ENCODE results near the gene RLN1.
"Not testable (repeated sequence)": the region's sequence is repeated elsewhere in the genome, so short reads cannot be mapped to it uniquely, and the experiment has no call there.

Gene RLN1, protein sequence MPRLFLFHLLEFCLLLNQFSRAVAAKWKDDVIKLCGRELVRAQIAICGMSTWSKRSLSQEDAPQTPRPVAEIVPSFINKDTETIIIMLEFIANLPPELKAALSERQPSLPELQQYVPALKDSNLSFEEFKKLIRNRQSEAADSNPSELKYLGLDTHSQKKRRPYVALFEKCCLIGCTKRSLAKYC

GRCh38 chr9:5338992-5339981 lies at the start of gene RLN1:
TSS of gene RLN1 (minus strand) at chr9:5339876. CDS start at chr9:5339746, 130 bp downstream.
- Mint-ChIP-seq H3K27ac (peak within 1 kb of the TSS; percentile 62), H3K4me1 (ENCODE audit: low read depth) (peaks cover 26% of the 10 kb centered on the region), H3K4me3 (peak within 1 kb of the TSS; percentile 70)
- DNase-seq, result peak; percentile 69
- H3K36me3 Mint-ChIP-seq (ENCODE audit: low read depth); H3K9me3 Mint-ChIP-seq; H3K27me3 Mint-ChIP-seq: not testable (repeated sequence)

GRCh38 chr9:5389109-5389732 lies 49.5 kb upstream of the RLN1 start:
- no peaks in the 10 kb centered on the region for H3K36me3 Mint-ChIP-seq (ENCODE audit: low read depth)
- DNase-seq, result no peak
- H3K4me3 Mint-ChIP-seq, result no peak overlapping the region
- H3K9me3 Mint-ChIP-seq, result no peaks in the 10 kb centered on the region
- H3K4me1 Mint-ChIP-seq (ENCODE audit: low read depth), result peaks cover 27% of the 10 kb centered on the region
- no peaks in the 10 kb centered on the region for H3K27me3 Mint-ChIP-seq
- no peak overlapping the region for H3K27ac Mint-ChIP-seq

DNA sequence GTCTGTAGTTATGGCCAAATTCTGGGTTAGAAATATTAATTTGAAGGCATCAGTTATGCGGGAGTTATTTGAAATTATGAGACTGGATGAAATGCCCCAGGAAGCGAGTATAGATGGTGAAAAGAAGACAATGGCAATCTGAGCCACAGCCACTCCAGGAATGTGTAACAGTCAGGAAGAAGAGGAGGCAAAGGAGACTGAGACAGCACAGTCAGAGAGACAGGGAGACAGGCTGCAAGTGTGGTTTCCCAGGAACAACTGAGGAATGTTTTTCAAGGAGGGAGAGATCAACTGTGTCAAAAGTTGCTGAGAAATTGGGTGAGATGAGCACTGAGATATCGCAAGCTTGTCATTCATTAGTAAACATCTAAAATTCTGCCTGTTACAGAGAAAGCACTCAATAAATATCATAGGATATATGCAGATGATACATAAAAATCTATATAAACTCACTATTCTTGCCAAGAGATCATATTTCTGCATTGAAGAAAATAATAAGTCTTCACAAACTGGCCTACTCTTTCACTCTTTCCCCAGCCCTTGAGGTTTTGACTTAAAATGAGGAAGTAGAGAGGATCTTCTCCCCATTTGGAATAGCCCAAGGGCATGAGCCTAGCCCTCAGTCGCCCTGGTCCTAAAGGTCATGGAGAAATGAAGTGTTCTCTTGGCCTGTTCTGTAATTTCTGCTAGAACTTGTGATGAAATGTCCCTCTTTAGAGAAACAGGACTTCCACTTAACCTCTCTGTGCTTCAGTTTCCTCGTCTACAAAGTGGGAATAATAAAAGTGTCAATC lies 48.5 kb upstream of the RLN1 start:
- no peaks in the 10 kb centered on the region for H3K9me3 Mint-ChIP-seq
- no peaks in the 10 kb centered on the region for H3K27me3 Mint-ChIP-seq
- H3K4me3 Mint-ChIP-seq, result no peak overlapping the region
- H3K27ac Mint-ChIP-seq, result no peak overlapping the region
- H3K36me3 Mint-ChIP-seq (ENCODE audit: low read depth), result no peaks in the 10 kb centered on the region
- no peak for DNase-seq
- peaks cover 26% of the 10 kb centered on the region for H3K4me1 Mint-ChIP-seq (ENCODE audit: low read depth)

- Mint-ChIP-seq H3K27ac (peak overlapping the region; percentile 3), H3K4me1 (ENCODE audit: low read depth) (peaks cover 20% of the 10 kb centered on the region), H3K27me3 (no peaks in the 10 kb centered on the region), H3K4me3 (no peak overlapping the region), H3K9me3 (no peaks in the 10 kb centered on the region), H3K36me3 (ENCODE audit: low read depth) (peaks cover 20% of the 10 kb centered on the region)
- DNase-seq, result no peak
Observed at GRCh38 chr9:5384436-5384835, 44.8 kb upstream of the RLN1 start.

DNA sequence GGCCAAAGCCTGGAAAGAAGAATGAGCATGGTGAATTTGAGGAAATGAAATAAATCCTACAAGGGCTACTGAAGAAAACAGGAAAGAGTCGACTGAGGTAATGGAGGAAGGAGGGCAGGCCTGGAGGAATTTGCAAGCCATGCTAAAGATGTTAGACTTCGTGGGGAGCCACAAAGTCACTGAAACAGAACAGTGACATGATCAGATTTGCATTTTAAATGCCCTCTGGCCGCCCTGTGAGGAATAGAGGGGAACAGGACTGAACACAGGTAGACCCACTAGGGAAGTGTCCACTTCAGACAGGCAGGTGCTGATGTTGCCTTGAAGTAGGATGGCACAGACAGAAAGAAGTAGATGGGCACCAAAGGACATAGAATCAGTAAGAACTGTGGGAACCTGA lies 42.8 kb upstream of the RLN1 start:
- Mint-ChIP-seq H3K27me3 (no peaks in the 10 kb centered on the region), H3K27ac (no peak overlapping the region), H3K4me3 (no peak overlapping the region), H3K36me3 (ENCODE audit: low read depth) (peaks cover 20% of the 10 kb centered on the region), H3K4me1 (ENCODE audit: low read depth) (peaks cover 9% of the 10 kb centered on the region), H3K9me3 (no peaks in the 10 kb centered on the region)
- no peak for DNase-seq

DNA sequence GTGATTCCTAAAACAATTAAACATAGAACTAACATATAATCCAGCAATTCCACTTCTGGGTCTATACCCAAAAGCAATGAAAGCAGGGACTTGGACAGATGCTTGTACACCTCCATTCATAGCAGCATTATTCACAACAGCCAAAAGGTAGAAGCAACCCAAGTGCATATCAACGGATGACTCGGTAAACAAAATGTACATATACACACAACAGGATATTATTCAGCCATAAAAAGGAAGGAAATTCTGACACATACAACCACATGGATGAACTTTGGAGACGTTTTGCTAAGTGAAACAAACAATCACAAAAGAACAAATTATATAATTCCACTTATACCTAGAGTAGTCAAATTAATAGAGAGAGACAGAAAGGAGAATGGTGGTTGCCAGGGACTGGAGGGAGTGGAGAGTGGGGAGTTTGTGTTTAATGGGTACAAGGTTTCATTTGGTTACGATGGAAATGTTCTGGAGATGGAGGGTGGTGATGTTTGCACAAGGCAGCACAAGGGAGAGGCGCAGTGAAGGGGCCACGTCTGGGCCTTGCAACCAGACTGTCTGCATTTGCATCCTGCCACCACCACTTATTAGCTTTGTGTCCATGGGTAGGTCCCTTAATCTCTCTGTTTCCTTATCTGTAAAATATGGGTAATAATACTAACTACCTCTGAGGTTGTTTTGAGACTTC lies 36.3 kb upstream of the RLN1 start:
- no peak overlapping the region for H3K4me3 Mint-ChIP-seq
- H3K4me1 Mint-ChIP-seq (ENCODE audit: low read depth), result peaks cover 32% of the 10 kb centered on the region
- no peak for DNase-seq
- H3K27me3 Mint-ChIP-seq, result no peaks in the 10 kb centered on the region
- H3K27ac Mint-ChIP-seq, result peak overlapping the region; percentile 39
- no peaks in the 10 kb centered on the region for H3K9me3 Mint-ChIP-seq
- peaks cover 13% of the 10 kb centered on the region for H3K36me3 Mint-ChIP-seq (ENCODE audit: low read depth)

DNA sequence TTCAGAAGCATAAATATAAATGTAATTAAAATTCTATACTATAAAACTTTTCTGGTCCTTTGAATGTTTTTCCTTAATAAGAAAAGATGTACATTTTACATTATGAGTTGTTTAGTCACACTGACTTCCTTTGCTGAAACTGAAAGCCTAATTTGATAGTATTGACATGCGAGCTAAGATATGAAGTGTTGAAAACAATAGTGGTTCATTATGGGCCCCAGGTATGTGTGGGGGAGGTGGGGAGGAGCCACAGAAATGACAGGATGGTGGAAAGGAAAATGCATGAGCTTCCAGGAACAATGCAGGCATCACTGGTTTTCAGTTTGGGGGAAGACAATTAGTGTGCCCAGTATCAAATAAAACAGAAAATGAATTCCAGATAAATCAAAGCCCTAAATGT lies 35.4 kb upstream of the RLN1 start:
- DNase-seq, result no peak

GRCh38 chr9:5364294-5365024 lies 24.8 kb upstream of the RLN1 start:
- Mint-ChIP-seq H3K9me3 (peaks cover 7% of the 10 kb centered on the region), H3K36me3 (ENCODE audit: low read depth) (peaks cover 17% of the 10 kb centered on the region), H3K4me3 (no peak overlapping the region), H3K4me1 (ENCODE audit: low read depth) (peaks cover 19% of the 10 kb centered on the region), H3K27ac (peak overlapping the region; percentile 10), H3K27me3 (no peaks in the 10 kb centered on the region)
- no peak for DNase-seq

More for the DNA sequence above, 35.4 kb upstream of the RLN1 start:
- H3K27ac Mint-ChIP-seq, result peak overlapping the region; percentile 39
- H3K36me3 Mint-ChIP-seq (ENCODE audit: low read depth), result peaks cover 9% of the 10 kb centered on the region
- no peaks in the 10 kb centered on the region for H3K27me3 Mint-ChIP-seq
- no peak overlapping the region for H3K4me3 Mint-ChIP-seq
- no peaks in the 10 kb centered on the region for H3K9me3 Mint-ChIP-seq
- H3K4me1 Mint-ChIP-seq (ENCODE audit: low read depth), result peaks cover 33% of the 10 kb centered on the region

DNA sequence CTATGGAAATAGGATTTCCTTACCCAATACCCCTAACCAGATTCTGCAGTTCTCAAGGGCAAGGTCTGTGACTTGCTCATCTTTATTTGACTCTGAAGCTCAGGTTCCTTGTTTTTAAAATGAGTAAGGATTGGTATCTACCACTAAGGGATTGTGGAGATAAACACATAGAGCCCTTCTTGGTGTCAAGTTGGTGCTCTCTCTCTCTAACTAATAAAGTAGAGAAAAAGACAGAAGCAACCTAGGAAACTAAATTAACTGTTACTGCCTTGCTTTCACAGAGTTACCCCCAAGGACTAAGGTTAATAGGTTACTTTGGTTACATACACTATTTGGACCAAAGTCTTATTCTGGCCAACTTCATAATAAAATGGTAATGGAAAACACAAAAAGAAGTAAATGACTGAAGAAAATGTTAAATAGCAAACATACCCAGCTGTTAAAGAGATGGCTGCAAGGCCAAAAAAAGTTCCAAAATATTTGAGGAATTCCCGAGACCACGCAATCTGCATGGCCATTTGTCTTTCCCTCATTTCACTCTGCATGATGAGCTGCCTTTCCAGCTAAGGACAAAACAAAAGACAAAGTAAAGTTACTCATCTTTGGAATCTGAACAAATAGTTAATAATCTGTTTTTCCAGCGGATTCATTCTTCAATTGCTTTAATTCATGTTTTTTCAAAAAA lies 21.8 kb upstream of the RLN1 start:
- no peak for DNase-seq

DNA sequence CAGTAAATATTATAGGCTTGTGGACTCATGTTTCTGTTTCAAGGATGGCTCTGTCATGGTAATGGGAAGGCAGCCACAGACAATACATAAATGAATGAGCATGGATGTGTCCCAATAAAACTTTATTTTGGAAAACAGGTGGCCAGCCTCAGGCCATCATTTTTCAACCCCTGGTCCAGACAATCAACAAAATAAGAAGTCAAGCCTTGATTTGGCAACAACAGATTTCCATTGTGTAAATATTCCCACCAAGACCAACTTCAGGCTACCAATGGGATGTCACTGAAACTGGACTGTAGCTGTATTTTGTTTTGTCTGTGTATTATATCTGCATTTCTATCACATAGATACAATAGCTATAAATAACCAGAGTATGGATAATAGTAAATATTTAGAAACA lies 20.7 kb upstream of the RLN1 start:
- peaks cover 17% of the 10 kb centered on the region for H3K4me1 Mint-ChIP-seq (ENCODE audit: low read depth)
- H3K36me3 Mint-ChIP-seq (ENCODE audit: low read depth), result peaks cover 28% of the 10 kb centered on the region
- H3K27me3 Mint-ChIP-seq, result no peaks in the 10 kb centered on the region
- DNase-seq, result no peak
- no peak overlapping the region for H3K27ac Mint-ChIP-seq
- no peaks in the 10 kb centered on the region for H3K9me3 Mint-ChIP-seq
- no peak overlapping the region for H3K4me3 Mint-ChIP-seq

More for the DNA sequence above, 21.8 kb upstream of the RLN1 start:
- no peaks in the 10 kb centered on the region for H3K9me3 Mint-ChIP-seq
- peaks cover 19% of the 10 kb centered on the region for H3K4me1 Mint-ChIP-seq (ENCODE audit: low read depth)
- H3K27ac Mint-ChIP-seq, result no peak overlapping the region
- peaks cover 28% of the 10 kb centered on the region for H3K36me3 Mint-ChIP-seq (ENCODE audit: low read depth)
- no peaks in the 10 kb centered on the region for H3K27me3 Mint-ChIP-seq
- no peak overlapping the region for H3K4me3 Mint-ChIP-seq

DNA sequence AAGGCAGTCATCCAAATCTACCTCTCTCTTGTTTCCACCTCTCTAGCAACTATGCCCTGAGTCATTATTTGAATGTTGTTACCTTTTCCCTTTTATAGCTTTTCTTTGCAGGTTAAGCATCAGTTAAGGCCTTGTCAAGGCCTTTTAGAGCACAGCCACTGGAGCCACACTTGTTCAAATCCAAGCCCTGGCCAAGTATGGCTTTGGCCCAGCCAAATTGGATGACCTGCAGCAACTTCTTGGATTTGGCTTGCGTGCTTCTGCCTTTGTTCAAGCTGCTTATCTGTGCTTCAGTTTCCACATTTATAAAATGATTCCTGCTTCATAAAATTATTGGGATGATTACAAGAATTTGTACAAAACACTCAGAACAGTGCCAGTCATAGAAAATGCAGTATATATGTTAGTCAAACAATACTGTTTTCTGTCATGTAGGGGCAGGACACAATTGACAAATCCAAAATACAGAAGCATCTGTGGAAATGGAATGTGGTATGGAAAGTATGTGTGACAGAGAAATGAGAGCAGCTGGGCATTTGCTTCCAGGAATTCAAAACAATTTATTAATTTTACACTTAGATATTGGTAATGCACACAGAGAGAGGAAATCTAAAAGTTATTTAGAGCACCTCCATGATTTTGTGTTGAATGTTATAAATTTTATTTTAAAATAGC lies 17.9 kb upstream of the RLN1 start:
- H3K36me3 Mint-ChIP-seq (ENCODE audit: low read depth), result peaks cover 28% of the 10 kb centered on the region
- DNase-seq, result no peak
- no peaks in the 10 kb centered on the region for H3K27me3 Mint-ChIP-seq
- H3K4me1 Mint-ChIP-seq (ENCODE audit: low read depth), result peaks cover 16% of the 10 kb centered on the region
- no peaks in the 10 kb centered on the region for H3K9me3 Mint-ChIP-seq
- H3K4me3 Mint-ChIP-seq, result no peak overlapping the region
- no peak overlapping the region for H3K27ac Mint-ChIP-seq

DNA sequence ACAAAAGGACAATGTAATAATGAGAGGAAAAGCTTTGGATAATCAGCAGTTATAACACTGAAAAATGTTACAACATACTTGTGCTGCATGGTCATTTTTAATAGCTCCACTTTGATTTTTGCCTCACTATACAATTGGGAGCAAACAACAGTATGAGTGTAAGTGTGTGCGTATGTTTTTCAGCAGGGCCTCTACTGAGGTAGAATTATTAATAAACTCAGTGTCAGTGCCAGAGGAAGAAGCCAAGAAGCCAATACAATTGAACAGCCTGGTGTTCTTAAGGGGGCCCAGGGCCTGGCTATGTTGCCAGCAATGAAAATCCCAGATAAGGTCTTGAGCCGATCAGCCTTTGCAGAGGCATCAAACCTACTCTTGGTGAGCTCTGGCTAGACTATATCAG lies 16.1 kb upstream of the RLN1 start:
- Mint-ChIP-seq H3K27me3 (no peaks in the 10 kb centered on the region), H3K4me3 (no peak overlapping the region), H3K36me3 (ENCODE audit: low read depth) (peaks cover 23% of the 10 kb centered on the region), H3K4me1 (ENCODE audit: low read depth) (peaks cover 31% of the 10 kb centered on the region), H3K27ac (no peak overlapping the region), H3K9me3 (no peaks in the 10 kb centered on the region)
- no peak for DNase-seq
